GM12864 (cell line): ENCODE results near the gene DDX59.
"Not testable (repeated sequence)": the region's sequence is repeated elsewhere in the genome, so short reads cannot be mapped to it uniquely, and the experiment has no call there.

ENCODE experiments used
- DNase-seq: peaks from one replicate; pipeline ENCODE4 v3.0.0-alpha.2; 2011; ENCODE audit warnings: low read depth
- H3K4me3 ChIP-seq: 2 replicates; pipeline ENCODE4 v1.5.1; 2011; ENCODE audit warnings: mild to moderate bottlenecking, low read depth, low read length, control low read depth
- CTCF ChIP-seq: IDR thresholded peaks from 2 replicates; pipeline ENCODE4 v1.5.1; 2011; ENCODE audit warnings: low read depth, mild to moderate bottlenecking, moderate library complexity, low read length, control low read depth, inconsistent platforms; ENCODE audit errors: missing control alignments

Gene DDX59

GRCh38 chr1:200642481-200642880 lies 27.2 kb downstream of the DDX59 start:
- no peak for TF ChIP-seq CTCF
- no peak for DNase-seq

GRCh38 chr1:200640963-200641401 lies 28.7 kb downstream of the DDX59 start:
- no peak for DNase-seq
- no peak overlapping the region for H3K4me3 ChIP-seq
- no peak for TF ChIP-seq CTCF

More at GRCh38 chr1:200642481-200642880, 27.2 kb downstream of the DDX59 start:
- H3K4me3 ChIP-seq, result no peak overlapping the region

GRCh38 chr1:200640373-200640962 lies 29.2 kb downstream of the DDX59 start:
- no peak overlapping the region for H3K4me3 ChIP-seq
- no peak for TF ChIP-seq CTCF
- no peak for DNase-seq

- no peak for TF ChIP-seq CTCF
- no peak for DNase-seq
- no peak overlapping the region for H3K4me3 ChIP-seq
Measured at GRCh38 chr1:200638073-200638472, 31.6 kb downstream of the DDX59 start.

- DNase-seq, result no peak
- TF ChIP-seq CTCF, result no peak
Measured at GRCh38 chr1:200636681-200637080, 33.0 kb downstream of the DDX59 start.

GRCh38 chr1:200634261-200635122 lies 35.2 kb downstream of the DDX59 start:
- no peak overlapping the region; the same call in 1 of the 2 replicates for H3K4me3 ChIP-seq
- TF ChIP-seq CTCF, result peak; percentile 60

More at GRCh38 chr1:200636681-200637080, 33.0 kb downstream of the DDX59 start:
- H3K4me3 ChIP-seq, result no peak overlapping the region

GRCh38 chr1:200631375-200631774 lies 38.3 kb downstream of the DDX59 start:
- no peak for TF ChIP-seq CTCF
- H3K4me3 ChIP-seq, result no peak overlapping the region
- no peak for DNase-seq

More at GRCh38 chr1:200634261-200635122, 35.2 kb downstream of the DDX59 start:
- DNase-seq, result no peak

GRCh38 chr1:200630515-200630899 lies 39.2 kb downstream of the DDX59 start:
- not testable (repeated sequence) for DNase-seq, H3K4me3 ChIP-seq
